Activated CD4-positive, alpha-beta T cell treated with anti-CD3 and anti-CD28 coated beads, Interleukin-2, amount 50 U/mL, for 24 hours (primary cell): ENCODE measurements around the gene RNF224.
"Not testable (repeated sequence)": the region's sequence is repeated elsewhere in the genome, so short reads cannot be mapped to it uniquely, and the experiment has no call there.

Source experiments
- DNase-seq, 2 donors: peaks; one replicate each; pipeline ENCODE4 v3.0.0-alpha.2; 2020; ENCODE audit warnings: low read depth in 1 of 2, low spot score in 1 of 2

The RNF224 gene

GRCh38 chr9:137251490-137252268 lies 24.4 kb downstream of the RNF224 start:
- DNase-seq: no peak

- no peak for DNase-seq
Measured at GRCh38 chr9:137252555-137253506, 25.5 kb downstream of the RNF224 start.

GRCh38 chr9:137253717-137254623 lies 26.7 kb downstream of the RNF224 start:
- DNase-seq: no peak

- DNase-seq: peak; percentile 93 to 94
Measured at GRCh38 chr9:137254624-137255447, 27.5 kb downstream of the RNF224 start, which contains the start of gene NELFB. NELFB (plus strand) TSS chr9:137255327.

- DNase-seq: no peak
Measured at GRCh38 chr9:137255448-137256114, 28.3 kb downstream of the RNF224 start.

GRCh38 chr9:137256362-137256761 lies 29.1 kb downstream of the RNF224 start:
- DNase-seq: no peak

GRCh38 chr9:137256856-137257255 lies 29.6 kb downstream of the RNF224 start:
- no peak for DNase-seq

GRCh38 chr9:137262173-137262908 lies 35.0 kb downstream of the RNF224 start:
- not testable (repeated sequence) for DNase-seq

- DNase-seq: no peak
Measured at GRCh38 chr9:137262909-137263285, 35.6 kb downstream of the RNF224 start.

- no peak for DNase-seq
Measured at GRCh38 chr9:137263506-137263905, 36.2 kb downstream of the RNF224 start.

GRCh38 chr9:137264067-137264466 lies 36.8 kb downstream of the RNF224 start:
- DNase-seq: no peak

- no peak for DNase-seq
Measured at GRCh38 chr9:137265496-137266161, 38.3 kb downstream of the RNF224 start.

- DNase-seq: no peak
Measured at GRCh38 chr9:137266162-137266527, 38.8 kb downstream of the RNF224 start.

- no peak for DNase-seq
Measured at GRCh38 chr9:137266585-137267453, 39.5 kb downstream of the RNF224 start.

- no peak for DNase-seq
Measured at GRCh38 chr9:137267933-137268355, 40.6 kb downstream of the RNF224 start.

GRCh38 chr9:137268538-137269201 lies 41.4 kb downstream of the RNF224 start:
- DNase-seq: no peak

GRCh38 chr9:137269231-137269772 lies 42.0 kb downstream of the RNF224 start:
- DNase-seq: no peak
